Activated CD4-positive, alpha-beta T cell treated with anti-CD3 and anti-CD28 coated beads, Interleukin-10, Interleukin-2, amounts not matched to agents 100 ng/mL and 50 ng/mL, durations not matched to agents 16 hours and 8 hours (primary cell): ENCODE results near the gene POLG.
"Not testable (repeated sequence)": the region's sequence is repeated elsewhere in the genome, so short reads cannot be mapped to it uniquely, and the experiment has no call there.

ENCODE experiments used
- DNase-seq: peaks from one replicate; pipeline ENCODE4 v3.0.0-alpha.2; 2020

POLG gene

GRCh38 chr15:89277281-89277680 lies 57.3 kb downstream of the POLG start:
- not testable (repeated sequence) for DNase-seq
